ENCODE measurements around the gene SLC22A23. TPM values are rescaled to one million over a fixed set of nuclear protein-coding genes. Genes with fewer than 3 reads are reported as not detected.
A peak's percentile ranks its signal among the peaks of the same experiment; 100 is the strongest.

SLC22A23 gene
- total and polyA plus RNA-seq, 7 donors, result 8.1 to 18.7 (median 12.0) TPM

- Histone ChIP-seq H3K4me3 (no peak overlapping the region), H3K4me1 (peaks cover 0 to 18% (median 7%) of the 10 kb centered on the region in 4 donors), H3K9me3 (no peaks in the 10 kb centered on the region), H3K27ac (no peak overlapping the region), H3K36me3 (peaks cover 0 to 65% (median 13%) of the 10 kb centered on the region in 4 donors), H3K27me3 (no peaks in the 10 kb centered on the region)
- TF ChIP-seq POLR2A (IDR thresholded peaks at IDR 0.05) (no peak), CTCF (IDR thresholded peaks at IDR 0.05) (no peak), POLR2AphosphoS5 (IDR thresholded peaks at IDR 0.05) (no peak), EP300 (IDR thresholded peaks at IDR 0.05) (no peak)
- intact Hi-C loops (cut with DNase I), result no loop called here
- DNase-seq, result no peak
- 89 to 92% methylated on average over 11 of the region's 11 CpGs for WGBS, 2 donors
Observed at GRCh38 chr6:3268680-3269079, 188.2 kb downstream of the SLC22A23 start.

GRCh38 chr6:3267162-3267561, 189.7 kb downstream of the SLC22A23 start:
- WGBS, 2 donors, result 43 to 60% methylated on average over 5 of the region's 5 CpGs
- Histone ChIP-seq H3K27me3 (no peaks in the 10 kb centered on the region), H3K4me3 (no peak overlapping the region), H3K27ac (no peak overlapping the region), H3K9me3 (no peaks in the 10 kb centered on the region), H3K36me3 (peaks cover 0 to 59% (median 13%) of the 10 kb centered on the region in 4 donors), H3K4me1 (peaks cover 0 to 13% (median 7%) of the 10 kb centered on the region in 4 donors)
- TF ChIP-seq EP300 (IDR thresholded peaks at IDR 0.05), result no peak
- no peak for TF ChIP-seq POLR2AphosphoS5 (IDR thresholded peaks at IDR 0.05)
- TF ChIP-seq POLR2A (IDR thresholded peaks at IDR 0.05), result no peak
- intact Hi-C loops (cut with DNase I), result no loop called here
- DNase-seq, result no peak

- H3K9me3 ChIP-seq, result no peaks in the 10 kb centered on the region
- no peak for DNase-seq
- H3K4me3 ChIP-seq, result no peak overlapping the region
- H3K27me3 ChIP-seq, result no peaks in the 10 kb centered on the region
- H3K27ac ChIP-seq, result no peak overlapping the region
- no peak for TF ChIP-seq POLR2AphosphoS5 (IDR thresholded peaks at IDR 0.05)
- no peak for TF ChIP-seq EP300 (IDR thresholded peaks at IDR 0.05)
- no peak for TF ChIP-seq CTCF (IDR thresholded peaks at IDR 0.05)
- TF ChIP-seq POLR2A (IDR thresholded peaks at IDR 0.05), result no peak
- peaks cover 0 to 23% (median 17%) of the 10 kb centered on the region in 4 donors for H3K4me1 ChIP-seq
- H3K36me3 ChIP-seq, result peaks cover 0 to 49% (median 8%) of the 10 kb centered on the region in 4 donors
- WGBS, 2 donors, result 56 to 62% methylated on average over 9 of the region's 9 CpGs
- intact Hi-C loops (cut with DNase I), result no loop called here
Observed at GRCh38 chr6:3266170-3266569, 190.7 kb downstream of the SLC22A23 start.

GRCh38 chr6:3265671-3266070, 191.2 kb downstream of the SLC22A23 start:
- H3K27me3 ChIP-seq, result no peaks in the 10 kb centered on the region
- peaks cover 0 to 44% (median 8%) of the 10 kb centered on the region in 4 donors for H3K36me3 ChIP-seq
- WGBS, 2 donors, result 60 to 66% methylated on average over 9 of the region's 9 CpGs
- H3K9me3 ChIP-seq, result no peaks in the 10 kb centered on the region
- peaks cover 0 to 28% (median 22%) of the 10 kb centered on the region in 4 donors for H3K4me1 ChIP-seq
- peak overlapping the region in 1 of 4 donors; percentile 7 for H3K27ac ChIP-seq
- no peak for DNase-seq
- TF ChIP-seq EP300 (IDR thresholded peaks at IDR 0.05) (no peak), POLR2AphosphoS5 (IDR thresholded peaks at IDR 0.05) (no peak), CTCF (IDR thresholded peaks at IDR 0.05) (no peak), POLR2A (IDR thresholded peaks at IDR 0.05) (no peak)
- intact Hi-C loops (cut with DNase I), result no loop called here
- H3K4me3 ChIP-seq, result no peak overlapping the region

GRCh38 chr6:3264356-3264755, 192.5 kb downstream of the SLC22A23 start:
- H3K36me3 ChIP-seq, result peaks cover 0 to 31% (median 8%) of the 10 kb centered on the region in 4 donors
- intact Hi-C loops (cut with DNase I), result no loop called here
- H3K4me3 ChIP-seq, result no peak overlapping the region
- no peak overlapping the region for H3K27ac ChIP-seq
- TF ChIP-seq POLR2AphosphoS5 (IDR thresholded peaks at IDR 0.05), result no peak
- no peak for TF ChIP-seq POLR2A (IDR thresholded peaks at IDR 0.05)
- no peak for TF ChIP-seq CTCF (IDR thresholded peaks at IDR 0.05)
- TF ChIP-seq EP300 (IDR thresholded peaks at IDR 0.05), result no peak
- H3K27me3 ChIP-seq, result no peaks in the 10 kb centered on the region
- H3K9me3 ChIP-seq, result no peaks in the 10 kb centered on the region
- peaks cover 0 to 40% (median 31%) of the 10 kb centered on the region in 4 donors for H3K4me1 ChIP-seq
- no peak for DNase-seq
- 71 to 86% methylated on average over 3 of the region's 3 CpGs for WGBS, 2 donors

Data from sigmoid colon (tissue), 7 donors.